ENCODE measurements around the gene INS. TPM values are rescaled to one million over a fixed set of nuclear protein-coding genes. Genes with fewer than 3 reads are reported as not detected.

INS gene
- total RNA-seq (2022; extraction: Qiagen RNA extraction), result not detected in 5 replicates

DNA sequence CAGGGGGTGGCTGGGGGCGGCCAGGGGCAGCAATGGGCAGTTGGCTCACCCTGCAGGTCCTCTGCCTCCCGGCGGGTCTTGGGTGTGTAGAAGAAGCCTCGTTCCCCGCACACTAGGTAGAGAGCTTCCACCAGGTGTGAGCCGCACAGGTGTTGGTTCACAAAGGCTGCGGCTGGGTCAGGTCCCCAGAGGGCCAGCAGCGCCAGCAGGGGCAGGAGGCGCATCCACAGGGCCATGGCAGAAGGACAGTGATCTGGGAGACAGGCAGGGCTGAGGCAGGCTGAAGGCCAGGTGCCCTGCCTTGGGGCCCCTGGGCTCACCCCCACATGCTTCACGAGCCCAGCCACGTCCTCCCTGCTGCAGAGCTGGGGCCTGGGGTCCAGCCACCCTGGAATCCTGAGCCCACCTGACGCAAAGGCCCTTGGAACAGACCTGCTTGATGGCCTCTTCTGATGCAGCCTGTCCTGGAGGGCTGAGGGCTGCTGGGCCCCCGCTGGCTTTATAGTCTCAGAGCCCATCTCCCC, at the start of gene INS:
Gene INS (minus strand): TSS at position 474 of the 524 bp plus-strand sequence. CDS start 238 bp downstream, at position 236.

DNA sequence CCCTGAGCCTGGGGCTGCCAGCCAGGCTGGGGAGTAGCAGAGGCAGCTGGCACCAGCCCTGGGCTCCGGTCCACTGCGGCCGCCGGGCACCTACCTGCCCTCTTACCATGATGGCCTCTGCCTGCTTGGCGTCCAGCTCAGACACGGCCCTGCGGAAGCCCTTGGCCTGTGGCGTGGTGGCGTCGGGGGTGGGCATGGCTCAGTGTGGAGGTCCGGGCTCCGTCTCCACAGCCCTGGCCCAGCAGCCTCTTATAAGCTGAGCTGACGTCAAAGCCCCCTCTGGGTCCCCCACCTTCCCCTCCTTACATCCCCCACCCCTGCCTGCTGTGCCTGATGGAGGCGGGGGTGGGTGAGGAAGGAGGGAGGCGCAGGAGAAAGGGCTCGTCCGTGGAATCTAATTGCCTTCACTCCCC, 10.6 kb upstream of the INS start, which contains the start of gene TH:
Gene TH (minus strand): TSS at position 225 of the 413 bp plus-strand sequence. CDS start 29 bp downstream, at position 196.

DNA sequence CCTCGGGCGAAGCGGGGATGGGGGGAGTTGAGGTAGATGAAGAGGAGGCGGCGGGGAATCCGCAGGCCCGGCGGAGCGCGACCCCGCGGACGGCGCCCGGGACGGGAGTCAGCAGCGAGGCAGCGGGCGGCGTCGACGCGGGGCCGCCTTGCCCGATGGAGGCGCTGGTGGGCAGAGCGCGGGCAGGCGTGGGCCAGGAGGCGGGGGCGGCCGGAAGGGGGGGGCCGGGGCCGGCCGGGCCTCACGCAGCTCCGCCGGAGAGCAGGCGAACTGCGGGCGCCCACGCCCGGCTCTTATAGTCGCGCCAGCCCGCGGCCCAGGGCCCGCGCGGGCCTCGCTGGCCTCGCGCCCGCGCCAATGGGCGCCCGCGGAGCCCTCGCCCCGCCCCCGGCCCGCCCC, 21.9 kb downstream of the INS start, which contains the start of gene IGF2:
Gene IGF2 (minus strand): TSS at position 267 of the 399 bp plus-strand sequence. CDS start 3,866 bp downstream, outside the sequence.

Other genes with a start within 250 kb of the INS start
- not detected in 5 replicates for gene TNNT3, start 241.5 kb downstream of the INS start, total RNA-seq (2022; extraction: Qiagen RNA extraction)
- 133 to 163 TPM (median 158 TPM) in 5 replicates for gene MRPL23, start 213.9 kb downstream of the INS start, total RNA-seq (2022; extraction: Qiagen RNA extraction)
- 5.3 to 14.5 TPM (median 10.2 TPM) in 5 replicates for gene H19, start 163.4 kb downstream of the INS start, total RNA-seq (2022; extraction: Qiagen RNA extraction)
- gene IGF2, start 21.8 kb downstream of the INS start, total RNA-seq (2022; extraction: Qiagen RNA extraction), result 1.5 to 2.9 TPM (median 2.8 TPM) in 5 replicates
- gene TH, start 10.6 kb upstream of the INS start, total RNA-seq (2022; extraction: Qiagen RNA extraction), result 0.06 to 0.23 TPM in 2 of 5 replicates, not detected in the others
- gene ASCL2, start 109.4 kb upstream of the INS start, total RNA-seq (2022; extraction: Qiagen RNA extraction), result 0.06 to 0.09 TPM in 2 of 5 replicates, not detected in the others
- not detected in 5 replicates for gene C11orf21, start 140.7 kb upstream of the INS start, total RNA-seq (2022; extraction: Qiagen RNA extraction)
- not detected in 5 replicates for gene TSPAN32, start 140.8 kb upstream of the INS start, total RNA-seq (2022; extraction: Qiagen RNA extraction)
- gene CD81, start 216.1 kb upstream of the INS start, total RNA-seq (2022; extraction: Qiagen RNA extraction), result 303 to 426 TPM (median 411 TPM) in 5 replicates
- gene TSSC4, start 239.5 kb upstream of the INS start, total RNA-seq (2022; extraction: Qiagen RNA extraction), result 47.0 to 84.0 TPM (median 68.8 TPM) in 5 replicates

Data from A549 treated with CORT108297 at 1 μM for 4 hours (cell line).